ENCODE data around the gene RALGPS1.

- TF ChIP-seq CTCF (IDR thresholded peaks at IDR 0.05; ENCODE audit: low read depth, low read length) = no peak
- no peak for TF ChIP-seq POLR2A (IDR thresholded peaks at IDR 0.05; ENCODE audit: extremely low read depth, insufficient read length)
- TF ChIP-seq MYC (IDR thresholded peaks at IDR 0.05; ENCODE audit: low read depth, low read length) = no peak
Observed at GRCh38 chr9:126980231-126980630, 65.6 kb downstream of the RALGPS1 start.
